K562 (cell line): ENCODE results near the gene LRRC27. TPM values are rescaled to one million over a fixed set of nuclear protein-coding genes. Genes with fewer than 3 reads are reported as not detected.

Experiments
- ATAC-seq: fragments of 200-7000 bp; cut with Tn5 transposase; 3 replicates; pipeline ENCODE4 v1.9.1; 2020; ENCODE audit warnings: moderate library complexity
- BruUV-seq: library from RNA; stranded (reverse); fragments of 400-500 nt; replicated peaks from 2 replicates; lab custom pipeline; 2021; lab: Mats Ljungman, UMichigan
- CTCF ChIA-PET: fragments of 300-600 bp; formaldehyde crosslinking; extraction: SDS; loops from one replicate; lab custom pipeline; 2021; ENCODE audit warnings: low intra/inter-chr PET ratio; lab: Yijun Ruan, JAX
- POLR2A ChIA-PET: fragments of 300-600, 350-650 bp; sonication (Branson Sonifier 250); formaldehyde crosslinking; extraction: SDS; loops from one replicate; lab custom pipeline; 2021; ENCODE audit warnings: antibody characterized with exemption, inconsistent platforms; lab: Yijun Ruan, JAX
- DNase-seq, 4 experiments: peaks; one replicate each; pipeline versions ENCODE4 v3.0.0 to v3.0.0-alpha.2; 2011 to 2018; ENCODE audit warnings: low spot score in 3 of 4, mixed read lengths in 3 of 4; ENCODE audit errors: extremely low read depth in 1 of 4
- FAIRE-seq: peaks from 2 replicates; lab custom pipeline; 2011; peaks lifted over from hg19 to GRCh38; lab: Jason Lieb, UNC
- H2AFZ ChIP-seq: 2 replicates; pipeline ENCODE4 v1.6.0; 2011; ENCODE audit warnings: low read depth, low read length, control low read depth, inconsistent platforms
- H3K27ac ChIP-seq: fragments of 200-600 bp; 3 replicates; pipeline ENCODE4 v1.8.0; 2011; ENCODE audit warnings: low read depth, mild to moderate bottlenecking, control low read depth, inconsistent platforms, low read length, moderate library complexity, mixed read lengths; ENCODE audit errors: extremely low read depth
- H3K27me3 ChIP-seq, 2 experiments: fragments of 300-600 bp in 1 of 2; 2 replicates in 1 of 2; 3 replicates in 1 of 2; pipeline versions ENCODE4 v1.6.0 to v1.8.0; 2011; ENCODE audit warnings: inconsistent platforms in 2 of 2, low read length in 2 of 2, mild to moderate bottlenecking in 1 of 2, mixed read lengths in 1 of 2, moderate library complexity in 1 of 2; ENCODE audit not compliant: control insufficient read depth in 2 of 2, insufficient read depth in 2 of 2
- H3K36me3 ChIP-seq: fragments of 300-600 bp; 3 replicates; pipeline ENCODE4 v1.8.0; 2011; ENCODE audit warnings: mild to moderate bottlenecking, low read length, inconsistent platforms; ENCODE audit not compliant: control insufficient read depth, insufficient read depth
- H3K4me1 ChIP-seq, 2 experiments: fragments of 200-600 bp in 1 of 2; replicated peaks in 1 of 2; 2 replicates in 1 of 2; 3 replicates in 1 of 2; pipeline versions ENCODE4 v1.5.1 to v1.8.0; 2011; ENCODE audit warnings: inconsistent platforms in 2 of 2, low read length in 2 of 2, mild to moderate bottlenecking in 1 of 2, mixed read lengths in 1 of 2, moderate library complexity in 1 of 2; ENCODE audit not compliant: control insufficient read depth in 2 of 2, insufficient read depth in 2 of 2
- H3K4me2 ChIP-seq: 2 replicates; pipeline ENCODE4 v1.6.1; 2011; ENCODE audit warnings: low read length, control low read depth, inconsistent platforms, mixed read lengths; ENCODE audit not compliant: insufficient read depth
- H3K4me3 ChIP-seq: fragments of 200-600 bp; sonication (generic), shearing (Covaris generic); 2 replicates; pipeline ENCODE4 v1.5.1; 2016; ENCODE audit warnings: control low read depth, inconsistent platforms
- H3K79me2 ChIP-seq: fragments of 200-600 bp; 3 replicates; pipeline ENCODE4 v1.8.0; 2011; ENCODE audit warnings: low read length, inconsistent platforms; ENCODE audit not compliant: control insufficient read depth, insufficient read depth
- H3K9ac ChIP-seq, 2 experiments: 2 replicates each; pipeline versions ENCODE4 v1.6.0 to v1.6.1; 2011; ENCODE audit warnings: low read depth in 2 of 2, low read length in 2 of 2, control low read depth in 1 of 2, inconsistent platforms in 1 of 2, mild to moderate bottlenecking in 1 of 2, mixed read lengths in 1 of 2; ENCODE audit not compliant: insufficient read depth in 1 of 2
- H3K9me1 ChIP-seq: one replicate; pipeline ENCODE4 v1.6.0; 2011; ENCODE audit warnings: inconsistent platforms, mild to moderate bottlenecking, low read length, moderate library complexity; ENCODE audit not compliant: control insufficient read depth, insufficient read depth
- H3K9me3 ChIP-seq: replicated peaks from 2 replicates; pipeline ENCODE4 v1.5.1; 2011; ENCODE audit warnings: low read depth, low read length, inconsistent platforms; ENCODE audit not compliant: control insufficient read depth, insufficient read depth
- H4K20me1 ChIP-seq: replicated peaks from 2 replicates; pipeline ENCODE4 v1.6.1; 2011; ENCODE audit warnings: low read length, inconsistent platforms, mixed read lengths; ENCODE audit not compliant: control insufficient read depth, insufficient read depth
- CREB1 ChIP-seq, 2 experiments: sonication (generic) in 1 of 2; formaldehyde crosslinking in 1 of 2; IDR thresholded peaks; 2 replicates each; pipeline versions ENCODE4 v1.6.1 to v1.8.0; 2012 to 2022; ENCODE audit warnings: inconsistent platforms in 1 of 2, mild to moderate bottlenecking in 1 of 2, missing genetic modification reagents in 1 of 2, moderate library complexity in 1 of 2
- E2F8 ChIP-seq: fragments of 450-650 bp; IDR thresholded peaks from 2 replicates; pipeline ENCODE4 v1.7.1; 2018; ENCODE audit warnings: mild to moderate bottlenecking, low read depth; ENCODE audit not compliant: partially characterized antibody
- HCFC1 ChIP-seq: IDR thresholded peaks from 2 replicates; pipeline ENCODE4 v1.6.1; 2012; ENCODE audit warnings: low read depth, low read length, improper control_type of control experiment
- MCM3 ChIP-seq: fragments of 450-650 bp; IDR thresholded peaks from 2 replicates; pipeline ENCODE4 v1.6.1; 2016
- NONO ChIP-seq, 2 experiments: fragments of 200-400 bp in 1 of 2; fragments of 450-650 bp in 1 of 2; formaldehyde crosslinking in 1 of 2; IDR thresholded peaks; 2 replicates each; pipeline ENCODE4 v1.6.1; 2017; ENCODE audit warnings: low read depth in 2 of 2, mild to moderate bottlenecking in 2 of 2, moderate library complexity in 2 of 2, low read length in 1 of 2
- SREBF1 ChIP-seq: fragments of 150-350 bp; IDR thresholded peaks from 2 replicates; pipeline ENCODE4 v1.6.1; 2014; ENCODE audit warnings: antibody characterized with exemption, low read depth, low read length, borderline replicate concordance
- TEAD1 ChIP-seq, 2 experiments: fragments of 450-650 bp in 1 of 2; sonication (generic) in 1 of 2; formaldehyde crosslinking; IDR thresholded peaks; 2 replicates each; pipeline versions ENCODE4 v1.4.0 to v1.8.0; 2020 to 2022; ENCODE audit warnings: mild to moderate bottlenecking in 2 of 2, missing genetic modification reagents in 1 of 2
- TSHZ1 ChIP-seq: fragments of 250-450 bp; sonication (Bioruptor Pico); IDR thresholded peaks from 2 replicates; pipeline ENCODE4 v1.4.0; 2020; ENCODE audit warnings: mild to moderate bottlenecking, moderate library complexity
- WGBS: fragments of 100-300 bp; shearing (Covaris generic); methylation state at CpG from one replicate; pipeline ENCODE4 v1.1.6; 2016; ENCODE audit warnings: low coverage, mixed read lengths; ENCODE audit not compliant: insufficient coverage; ENCODE audit errors: missing lambda C conversion rate; 5-methylcytosine and 5-hydroxymethylcytosine counted together
- in situ Hi-C: fragments of 300-500 bp; cut with MboI; formaldehyde crosslinking; loops from 4 replicates; pipeline ENCODE4 v1.15.0; 2018; ENCODE audit warnings: inconsistent platforms, mixed read lengths
- intact Hi-C: fragments of 100-400 bp; cut with micrococcal nuclease; formaldehyde crosslinking; loops from 2 replicates; pipeline ENCODE4 v1.14.2; 2022
- polyA plus RNA-seq, 8 experiments: library from polyadenylated mRNA; depleted of rRNA in 4 of 8; stranded (reverse) in 5 of 8; unstranded in 3 of 8; fragments of >200 nt; fragmentation: Nextera tagmentation in 2 of 8; fragmentation: Illumina TruSeq in 1 of 8; extraction: Ambion mirVana in 2 of 8; extraction: Trizol in 1 of 8; gene quantifications; 2 replicates each; pipeline versions ENCODE4 v1.2.1 to v1.2.3, GENCODE V29; 2011 to 2014; ENCODE audit warnings: inconsistent platforms in 1 of 8, missing spikeins in 1 of 8
- total RNA-seq, 7 experiments: library from RNA; depleted of rRNA in 6 of 7; stranded (reverse); fragments of >200 nt in 6 of 7; fragmentation: Illumina TruSeq in 2 of 7; extraction: Trizol in 2 of 7; gene quantifications; 2 replicates each; pipeline versions ENCODE4 v1.2.1 to v1.2.3, GENCODE V29; 2011 to 2021; ENCODE audit warnings: low replicate concordance in 1 of 7

The LRRC27 gene
- total and polyA plus RNA-seq, 9 of the 15 experiments (the other 6 are each of a cell fraction or from before 2014, with no cell fraction given): 0.10 to 2.7 (median 1.4) TPM

GRCh38 chr10:132298038-132298881 lies 33.7 kb upstream of the LRRC27 start:
- TF ChIP-seq SREBF1: no peak
- TF ChIP-seq TSHZ1 (CRISPR knock-in tag): no peak
- no peak for TF ChIP-seq MCM3
- TF ChIP-seq CREB1 (IDR thresholded peaks at IDR 0.05): no peak
- no peak for TF ChIP-seq CREB1 (CRISPR knock-in tag; IDR thresholded peaks at IDR 0.05)
- TF ChIP-seq E2F8: no peak
- TF ChIP-seq NONO (IDR thresholded peaks at IDR 0.05; ENCODE audit: low read depth in 2 of 2, low read length in 1 of 2): no peak
- TF ChIP-seq HCFC1: no peak
- no peak for TF ChIP-seq TEAD1 (CRISPR knock-in tag; IDR thresholded peaks at IDR 0.05)
- TF ChIP-seq, all 486 proteins: peak for 0
- no peak overlapping the region for H3K9ac ChIP-seq
- no peak overlapping the region for H2AFZ ChIP-seq
- H3K4me1 ChIP-seq: peaks cover 0 to 20% of the 10 kb centered on the region in 2 experiments; a peak in 2 of 5 replicates
- ATAC-seq: no peak
- 5% methylated on average over 15 of the region's 28 CpGs for WGBS
- CTCF ChIA-PET: interaction anchor here (0.7 kb wide), 1 partner anchor 34 kb away, joined by 5 read pairs; no protein-coding TSS in a partner anchor
- peaks cover 2% of the 10 kb centered on the region for H3K9me1 ChIP-seq
- no peak for FAIRE-seq
- intact Hi-C loops (no loop called here), in situ Hi-C loops (no loop called here)
- no peaks in the 10 kb centered on the region for H3K9me3 ChIP-seq
- DNase-seq: no peak
- no peak overlapping the region for H3K4me3 ChIP-seq
- H3K36me3 ChIP-seq: no peaks in the 10 kb centered on the region
- no TSS peak for BruUV-seq
- H4K20me1 ChIP-seq: peaks cover 5% of the 10 kb centered on the region
- no peaks in the 10 kb centered on the region for H3K79me2 ChIP-seq
- H3K27me3 ChIP-seq: peaks cover 24 to 85% of the 10 kb centered on the region in 2 experiments
- POLR2A ChIA-PET: interaction anchor here (0.7 kb wide), 2 partner anchors 20 to 50 kb away, joined by 3 read pairs; no protein-coding TSS in a partner anchor
- H3K27ac ChIP-seq: no peak overlapping the region
- H3K4me2 ChIP-seq: no peak overlapping the region
